Kidney epithelial cell (primary cell): ENCODE data around the gene HEXD. TPM values are rescaled to one million over a fixed set of nuclear protein-coding genes. Genes with fewer than 3 reads are reported as not detected.

ENCODE experiments used
- DNase-seq: peaks from one replicate; pipeline ENCODE4 v3.0.0-alpha.2; 2010; ENCODE audit warnings: low read depth
- H3K27me3 ChIP-seq: 2 replicates; pipeline ENCODE4 v1.6.0; 2011; ENCODE audit warnings: low read length; ENCODE audit not compliant: control insufficient read depth, insufficient read depth
- H3K36me3 ChIP-seq: 2 replicates; pipeline ENCODE4 v1.5.1; 2011; ENCODE audit warnings: low read length; ENCODE audit not compliant: control insufficient read depth, insufficient read depth
- H3K4me3 ChIP-seq: 2 replicates; pipeline ENCODE4 v1.5.1; 2011; ENCODE audit warnings: low read depth, mild to moderate bottlenecking, control low read depth, low read length
- total RNA-seq: library from RNA; depleted of rRNA; stranded (reverse); fragments of >200 nt; gene quantifications from 2 replicates; pipeline ENCODE4 v1.2.3, GENCODE V29; 2015
- TF ChIP-seq, protein P1 (sequence below): IDR thresholded peaks from 2 replicates; pipeline ENCODE4 v1.5.1; 2011; ENCODE audit warnings: mild to moderate bottlenecking, moderate library complexity, low read length, control low read depth, inconsistent platforms; ENCODE audit not compliant: insufficient read depth, poor library complexity, severe bottlenecking

Gene HEXD
- total RNA-seq, 1 donor from 2014 or later = 18.5 TPM

DNA sequence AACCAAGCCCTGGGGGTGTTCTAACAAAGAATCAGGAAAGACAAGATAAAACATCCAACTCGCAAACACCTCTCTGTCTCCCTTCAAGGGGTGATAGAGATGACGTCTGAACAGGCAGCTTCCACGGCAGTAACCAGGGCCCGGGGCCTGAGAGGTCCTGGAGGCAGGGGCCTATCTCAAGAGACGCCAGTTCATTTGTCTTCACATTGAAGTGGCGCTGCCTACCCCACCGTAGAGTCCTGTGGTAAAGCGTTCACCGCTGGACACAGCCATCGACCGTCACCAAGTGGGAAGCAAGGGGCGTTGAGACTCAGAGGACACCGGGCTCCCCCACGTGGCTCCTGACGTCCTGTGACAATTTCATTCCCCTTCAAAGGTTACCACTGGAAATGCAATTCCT is 25.2 kb upstream of the HEXD start:
- no peak for DNase-seq
- no peak overlapping the region for H3K4me3 ChIP-seq
- H3K36me3 ChIP-seq = no peaks in the 10 kb centered on the region
- TF ChIP-seq, protein P1, sequence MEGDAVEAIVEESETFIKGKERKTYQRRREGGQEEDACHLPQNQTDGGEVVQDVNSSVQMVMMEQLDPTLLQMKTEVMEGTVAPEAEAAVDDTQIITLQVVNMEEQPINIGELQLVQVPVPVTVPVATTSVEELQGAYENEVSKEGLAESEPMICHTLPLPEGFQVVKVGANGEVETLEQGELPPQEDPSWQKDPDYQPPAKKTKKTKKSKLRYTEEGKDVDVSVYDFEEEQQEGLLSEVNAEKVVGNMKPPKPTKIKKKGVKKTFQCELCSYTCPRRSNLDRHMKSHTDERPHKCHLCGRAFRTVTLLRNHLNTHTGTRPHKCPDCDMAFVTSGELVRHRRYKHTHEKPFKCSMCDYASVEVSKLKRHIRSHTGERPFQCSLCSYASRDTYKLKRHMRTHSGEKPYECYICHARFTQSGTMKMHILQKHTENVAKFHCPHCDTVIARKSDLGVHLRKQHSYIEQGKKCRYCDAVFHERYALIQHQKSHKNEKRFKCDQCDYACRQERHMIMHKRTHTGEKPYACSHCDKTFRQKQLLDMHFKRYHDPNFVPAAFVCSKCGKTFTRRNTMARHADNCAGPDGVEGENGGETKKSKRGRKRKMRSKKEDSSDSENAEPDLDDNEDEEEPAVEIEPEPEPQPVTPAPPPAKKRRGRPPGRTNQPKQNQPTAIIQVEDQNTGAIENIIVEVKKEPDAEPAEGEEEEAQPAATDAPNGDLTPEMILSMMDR = no peak
- H3K27me3 ChIP-seq = peaks cover 4% of the 10 kb centered on the region

DNA sequence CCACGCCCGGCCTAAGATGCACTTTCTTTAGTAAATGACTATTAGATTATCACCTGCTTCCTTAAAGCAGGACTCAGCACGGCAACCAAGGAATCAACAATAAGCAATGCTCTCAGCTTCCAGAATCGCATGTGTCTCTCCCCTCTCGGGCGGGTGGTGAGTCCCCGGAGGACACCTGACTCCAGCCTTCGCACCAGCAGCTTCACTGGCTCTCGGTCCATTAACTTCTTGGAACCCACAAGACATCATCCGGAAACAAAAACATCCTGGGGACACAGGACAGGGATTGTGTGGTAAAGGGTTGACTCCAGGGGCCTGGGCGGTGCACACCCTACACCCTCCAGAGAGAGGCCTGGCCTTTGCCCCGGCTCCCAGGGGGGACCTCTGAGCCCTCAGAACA is 23.9 kb upstream of the HEXD start:
- no peak for DNase-seq
- Histone ChIP-seq H3K36me3 (no peaks in the 10 kb centered on the region), H3K27me3 (no peaks in the 10 kb centered on the region), H3K4me3 (no peak overlapping the region)
- TF ChIP-seq, protein P1 = no peak

DNA sequence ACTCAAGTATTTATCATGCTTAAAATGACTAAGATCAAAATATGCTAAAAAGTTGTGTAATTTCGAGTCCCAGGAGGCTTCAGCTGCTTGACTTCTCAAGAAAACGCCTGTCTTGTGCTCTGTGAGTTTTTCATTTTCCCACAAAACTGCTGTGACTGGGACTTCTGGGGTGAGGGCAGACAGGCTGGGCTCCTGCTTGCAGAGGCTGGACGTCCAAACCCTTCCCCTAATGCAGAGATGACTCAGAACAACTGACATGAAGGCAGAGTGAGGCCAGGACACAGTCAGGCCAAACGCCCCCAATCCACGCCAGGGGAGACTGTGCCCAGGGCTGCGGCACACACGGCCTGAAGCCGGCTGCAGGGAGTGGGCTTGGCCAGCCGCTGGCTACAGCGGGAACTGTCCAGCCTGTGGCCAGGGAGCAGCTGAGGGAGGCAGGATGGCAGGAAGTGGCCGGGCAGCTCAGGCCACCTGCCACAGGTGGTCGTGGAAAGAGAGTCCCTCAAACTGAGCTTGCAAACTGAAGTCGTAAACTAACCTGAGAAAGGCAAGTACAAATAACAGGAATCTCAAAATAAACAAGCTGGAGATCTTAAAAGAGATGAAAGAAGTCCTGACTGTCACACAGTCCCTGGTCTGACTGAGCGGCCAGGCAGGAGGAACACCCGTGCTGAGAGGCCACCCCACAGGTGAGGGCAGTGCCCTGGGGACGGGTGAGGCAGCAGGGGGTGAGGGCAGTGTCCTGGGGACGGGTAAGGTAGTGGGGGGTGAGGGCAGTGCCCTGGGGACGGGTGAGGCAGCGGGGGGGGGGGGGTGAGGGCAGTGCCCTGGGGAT is 21.3 kb upstream of the HEXD start:
- Histone ChIP-seq H3K36me3 (no peaks in the 10 kb centered on the region), H3K27me3 (no peaks in the 10 kb centered on the region), H3K4me3 (no peak overlapping the region)
- no peak for DNase-seq
- TF ChIP-seq, protein P1 = no peak

DNA sequence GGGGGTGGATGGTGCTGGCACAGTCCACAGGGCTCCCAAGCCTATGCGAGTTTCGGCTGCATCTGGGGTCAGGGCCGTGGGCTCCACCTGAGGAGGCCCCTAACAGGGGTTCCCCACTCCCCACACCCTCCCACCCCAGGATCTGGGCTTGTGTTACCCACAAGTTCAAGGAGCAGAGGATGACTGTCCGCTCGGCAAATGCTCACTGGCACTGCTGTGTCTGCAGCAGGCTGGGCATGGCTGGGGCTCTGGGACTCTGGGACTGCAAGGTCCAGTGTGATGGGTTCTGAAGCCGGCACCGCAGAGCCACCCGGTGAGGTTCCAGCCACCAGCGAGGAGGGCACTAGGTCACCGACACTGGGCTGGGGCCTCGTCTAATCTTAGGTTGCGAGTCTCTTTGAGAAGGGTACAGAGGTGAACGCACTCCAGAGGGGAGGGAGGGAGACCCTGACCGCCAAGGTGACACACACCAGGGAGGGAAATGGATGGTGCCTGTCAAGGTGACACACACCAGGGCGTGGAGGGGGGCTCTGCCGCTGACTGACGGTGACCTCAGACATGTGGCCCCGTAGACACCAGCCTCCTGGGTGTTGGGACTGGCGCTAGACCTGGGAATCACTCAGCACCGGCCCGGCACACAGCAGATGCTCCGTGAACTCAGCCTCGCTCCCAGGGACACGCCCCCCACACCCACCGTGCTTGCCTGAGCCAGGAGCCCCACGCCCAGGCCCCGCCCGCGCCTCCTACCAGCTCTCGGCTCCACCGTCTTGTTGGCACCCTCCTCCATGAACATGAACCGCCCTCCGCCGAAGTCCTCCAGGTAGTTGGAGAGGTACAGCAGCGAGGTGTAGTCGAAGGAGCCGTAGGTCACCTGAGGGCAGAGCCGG is 20.5 kb upstream of the HEXD start:
- H3K36me3 ChIP-seq = no peaks in the 10 kb centered on the region
- no peak overlapping the region for H3K4me3 ChIP-seq
- TF ChIP-seq, protein P1 = no peak
- H3K27me3 ChIP-seq = no peaks in the 10 kb centered on the region
- no peak for DNase-seq

DNA sequence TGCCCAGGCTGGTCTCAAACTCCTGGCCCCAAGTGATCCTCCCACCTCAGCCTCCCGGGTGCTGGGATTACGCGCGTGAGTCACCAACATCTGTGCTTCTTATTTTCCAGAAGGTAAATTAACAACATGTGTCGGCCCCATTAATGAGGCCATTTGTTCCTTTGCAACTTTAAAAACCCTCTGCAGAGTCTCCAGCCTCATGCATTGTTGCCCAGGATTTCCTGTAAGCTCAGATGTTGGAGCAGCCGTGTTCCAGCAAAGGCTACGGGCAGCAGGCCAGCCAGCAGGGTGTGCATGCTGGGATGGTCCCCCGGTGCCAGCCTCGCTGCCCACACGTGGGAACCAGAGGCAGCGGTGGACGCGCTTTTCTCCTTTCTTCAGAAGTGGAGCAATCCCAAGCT is 19.1 kb upstream of the HEXD start:
- Histone ChIP-seq H3K4me3 (no peak overlapping the region), H3K27me3 (no peaks in the 10 kb centered on the region), H3K36me3 (no peaks in the 10 kb centered on the region)
- no peak for DNase-seq
- TF ChIP-seq, protein P1 = no peak
